Measurements from ENCODE around the gene CHMP2A.
"Not testable (repeated sequence)": the region's sequence is repeated elsewhere in the genome, so short reads cannot be mapped to it uniquely, and the experiment has no call there.

CHMP2A gene

GRCh38 chr19:58510084-58510862 is 44.6 kb downstream of the CHMP2A start:
- no peak for DNase-seq

- no peak for DNase-seq
Observed at GRCh38 chr19:58509731-58510083, 45.2 kb downstream of the CHMP2A start.

GRCh38 chr19:58507602-58508223 is 47.2 kb downstream of the CHMP2A start:
- not testable (repeated sequence) for DNase-seq

All from RPMI8226 (cell line).